ENCODE data around the gene ZFR.

DNA sequence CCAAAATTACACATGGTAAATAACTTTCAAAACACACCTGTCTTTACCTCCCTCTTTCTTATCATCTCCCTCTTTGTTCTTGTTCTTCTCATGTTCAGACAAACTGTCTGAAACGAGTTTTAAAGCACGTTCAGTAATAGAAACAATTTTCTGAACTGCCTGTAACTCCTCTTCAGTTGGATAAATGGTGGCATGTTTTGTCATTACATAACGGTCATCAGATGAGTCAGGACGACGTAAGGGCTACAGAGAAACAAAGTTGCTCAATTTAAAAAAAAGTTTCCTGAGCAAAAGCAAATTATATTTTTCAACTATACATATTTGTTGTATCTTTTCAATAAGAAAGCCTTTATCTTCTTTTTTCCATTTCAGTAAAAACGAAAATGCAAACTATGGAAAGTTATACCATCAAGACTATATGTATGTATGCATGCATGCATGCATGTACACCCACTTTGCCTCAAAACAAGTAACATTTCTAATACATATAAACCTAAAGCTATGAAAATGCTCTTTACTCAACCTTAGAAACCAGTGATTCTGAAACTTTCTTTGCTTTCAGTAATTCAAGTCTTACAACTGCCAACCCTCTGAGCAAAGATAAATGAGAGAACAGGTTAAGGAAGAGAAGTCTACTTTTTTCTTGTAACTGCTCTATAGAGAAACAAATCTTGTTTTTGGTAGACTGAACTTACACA, 56.0 kb downstream of the ZFR start:
- TF ChIP-seq CTCF (IDR thresholded peaks at IDR 0.05): no peak
- TF ChIP-seq POLR2AphosphoS5 (IDR thresholded peaks at IDR 0.05): no peak
- TF ChIP-seq EP300 (IDR thresholded peaks at IDR 0.05): no peak

All from stomach (tissue), 4 donors.